ENCODE data around the gene ZDHHC4. TPM values are rescaled to one million over a fixed set of nuclear protein-coding genes. Genes with fewer than 3 reads are reported as not detected.
A peak's percentile ranks its signal among the peaks of the same experiment; 100 is the strongest.

ZDHHC4 gene
- total and polyA plus RNA-seq, 9 of the 15 experiments (the other 6 are each of a cell fraction or from before 2014, with no cell fraction given): 33.4 to 106 (median 58.3) TPM

- H2AFZ ChIP-seq (ENCODE audit: low read depth, low read length): no peak overlapping the region
- H3K4me3 ChIP-seq: no peak overlapping the region
- H3K9me1 ChIP-seq (ENCODE audit: control insufficient read depth, insufficient read depth, low read length): peaks cover 3% of the 10 kb centered on the region
- DNase-seq (ENCODE audit: extremely low read depth in 1 of 4, low spot score in 3 of 4): peak in 1 of 4 experiments; percentile 41
- WGBS (ENCODE audit: insufficient coverage, low coverage, missing lambda C conversion rate): 14% methylated on average over 19 of the region's 56 CpGs
- H4K20me1 ChIP-seq (replicated peaks; ENCODE audit: control insufficient read depth, insufficient read depth, low read length): peaks cover 4% of the 10 kb centered on the region; the same call in 1 of the 2 replicates
- no peaks in the 10 kb centered on the region for H3K36me3 ChIP-seq (ENCODE audit: control insufficient read depth, insufficient read depth, low read length)
- H3K27me3 ChIP-seq (ENCODE audit: control insufficient read depth in 2 of 2, insufficient read depth in 2 of 2, low read length in 2 of 2): peaks cover 25 to 54% of the 10 kb centered on the region in 2 experiments
- no TSS peak for BruUV-seq (replicated peaks)
- no peak for FAIRE-seq
- no peaks in the 10 kb centered on the region for H3K79me2 ChIP-seq (ENCODE audit: control insufficient read depth, insufficient read depth, low read length)
- intact Hi-C loops (cut with micrococcal nuclease): no loop called here
- H3K9ac ChIP-seq (ENCODE audit: insufficient read depth in 1 of 2, low read depth in 2 of 2, low read length in 2 of 2): no peak overlapping the region
- in situ Hi-C loops (cut with MboI): no loop called here
- peaks cover 0 to 8% of the 10 kb centered on the region in 2 experiments; a peak in 1 of 5 replicates for H3K4me1 ChIP-seq (replicated peaks in 1 of 2; ENCODE audit: control insufficient read depth in 2 of 2, insufficient read depth in 2 of 2, low read length in 2 of 2)
- no peaks in the 10 kb centered on the region for H3K9me3 ChIP-seq (replicated peaks; ENCODE audit: control insufficient read depth, insufficient read depth, low read depth, low read length)
- H3K27ac ChIP-seq (ENCODE audit: extremely low read depth, low read depth, low read length): no peak overlapping the region
- no peak overlapping the region for H3K4me2 ChIP-seq (ENCODE audit: insufficient read depth, low read length)
- TF ChIP-seq, protein P1, sequence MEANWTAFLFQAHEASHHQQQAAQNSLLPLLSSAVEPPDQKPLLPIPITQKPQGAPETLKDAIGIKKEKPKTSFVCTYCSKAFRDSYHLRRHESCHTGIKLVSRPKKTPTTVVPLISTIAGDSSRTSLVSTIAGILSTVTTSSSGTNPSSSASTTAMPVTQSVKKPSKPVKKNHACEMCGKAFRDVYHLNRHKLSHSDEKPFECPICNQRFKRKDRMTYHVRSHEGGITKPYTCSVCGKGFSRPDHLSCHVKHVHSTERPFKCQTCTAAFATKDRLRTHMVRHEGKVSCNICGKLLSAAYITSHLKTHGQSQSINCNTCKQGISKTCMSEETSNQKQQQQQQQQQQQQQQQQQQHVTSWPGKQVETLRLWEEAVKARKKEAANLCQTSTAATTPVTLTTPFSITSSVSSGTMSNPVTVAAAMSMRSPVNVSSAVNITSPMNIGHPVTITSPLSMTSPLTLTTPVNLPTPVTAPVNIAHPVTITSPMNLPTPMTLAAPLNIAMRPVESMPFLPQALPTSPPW (CRISPR knock-in tag; IDR thresholded peaks at IDR 0.05): peak; percentile 16; the same call in 1 of the 2 replicates
- TF ChIP-seq LCOR (CRISPR knock-in tag; IDR thresholded peaks at IDR 0.05): no peak
- TF ChIP-seq, protein P2, sequence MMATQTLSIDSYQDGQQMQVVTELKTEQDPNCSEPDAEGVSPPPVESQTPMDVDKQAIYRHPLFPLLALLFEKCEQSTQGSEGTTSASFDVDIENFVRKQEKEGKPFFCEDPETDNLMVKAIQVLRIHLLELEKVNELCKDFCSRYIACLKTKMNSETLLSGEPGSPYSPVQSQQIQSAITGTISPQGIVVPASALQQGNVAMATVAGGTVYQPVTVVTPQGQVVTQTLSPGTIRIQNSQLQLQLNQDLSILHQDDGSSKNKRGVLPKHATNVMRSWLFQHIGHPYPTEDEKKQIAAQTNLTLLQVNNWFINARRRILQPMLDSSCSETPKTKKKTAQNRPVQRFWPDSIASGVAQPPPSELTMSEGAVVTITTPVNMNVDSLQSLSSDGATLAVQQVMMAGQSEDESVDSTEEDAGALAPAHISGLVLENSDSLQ (IDR thresholded peaks at IDR 0.05): peak; percentile 40; the same call in 1 of the 2 replicates
- ChIA-PET POLR2A (interaction anchor here (1.2 kb wide), 1 partner anchor 17 kb away, joined by 6 read pairs; no protein-coding TSS in a partner anchor), CTCF (ENCODE audit: low intra/inter-chr PET ratio) (no interaction called here)
- no peak for ATAC-seq
Measured at GRCh38 chr7:6536262-6537260, 40.7 kb upstream of the ZDHHC4 start.
